GM21576 (cell line): ENCODE measurements around the gene BABAM2.
"Not testable (repeated sequence)": the region's sequence is repeated elsewhere in the genome, so short reads cannot be mapped to it uniquely, and the experiment has no call there.

Source experiments
- ATAC-seq: cut with Tn5 transposase; IDR thresholded peaks from one replicate; pipeline ENCODE4 v1.9.1; 2021; ENCODE audit warnings: mild to moderate bottlenecking, moderate library complexity; ENCODE audit not compliant: unreplicated experiment

Gene BABAM2

DNA sequence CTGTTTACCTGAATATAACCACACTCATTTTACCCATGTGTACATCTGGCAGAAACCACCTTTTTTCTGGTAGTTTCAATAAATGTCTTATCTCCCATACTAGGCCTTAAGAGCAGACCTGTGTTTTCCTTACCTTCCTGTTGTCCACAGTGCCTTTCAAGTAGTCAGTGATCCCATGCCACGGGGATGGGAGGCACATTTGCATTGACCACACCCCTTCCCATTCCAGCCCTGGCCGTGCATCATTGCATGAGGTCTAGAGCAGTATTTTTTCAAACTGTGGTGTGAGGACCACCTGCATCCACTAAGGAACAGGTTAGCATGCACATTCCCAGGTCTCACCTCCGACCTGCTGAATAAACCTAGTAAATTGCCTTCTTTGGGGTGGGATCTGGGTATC is 337.0 kb downstream of the BABAM2 start:
- ATAC-seq, result no peak

DNA sequence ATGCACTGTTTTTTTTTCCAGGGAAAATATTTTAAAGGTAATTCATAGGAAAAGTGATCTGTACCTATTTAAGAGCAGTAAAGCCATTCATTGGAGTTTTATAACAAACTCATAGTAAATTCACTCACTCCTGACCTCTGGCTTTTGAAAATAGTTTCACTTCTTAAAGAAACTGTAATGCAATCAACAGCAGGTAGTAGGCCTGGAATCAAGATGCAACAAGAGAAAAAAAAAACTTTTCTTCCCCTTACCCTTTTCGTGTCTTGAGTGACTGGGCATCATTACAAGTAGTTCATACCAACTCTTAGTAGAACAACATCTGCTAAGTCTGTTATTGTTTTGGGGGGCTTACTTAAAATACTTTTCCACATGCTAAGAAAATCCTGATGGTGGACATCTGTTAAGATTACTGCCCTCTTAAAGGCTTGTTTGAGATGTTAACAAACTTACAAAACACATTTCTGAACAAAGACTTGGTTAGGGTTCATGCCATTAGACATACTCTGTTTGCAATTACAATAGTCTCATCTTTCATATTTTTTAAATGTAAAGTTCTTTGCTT is 338.0 kb downstream of the BABAM2 start:
- ATAC-seq, result no peak

DNA sequence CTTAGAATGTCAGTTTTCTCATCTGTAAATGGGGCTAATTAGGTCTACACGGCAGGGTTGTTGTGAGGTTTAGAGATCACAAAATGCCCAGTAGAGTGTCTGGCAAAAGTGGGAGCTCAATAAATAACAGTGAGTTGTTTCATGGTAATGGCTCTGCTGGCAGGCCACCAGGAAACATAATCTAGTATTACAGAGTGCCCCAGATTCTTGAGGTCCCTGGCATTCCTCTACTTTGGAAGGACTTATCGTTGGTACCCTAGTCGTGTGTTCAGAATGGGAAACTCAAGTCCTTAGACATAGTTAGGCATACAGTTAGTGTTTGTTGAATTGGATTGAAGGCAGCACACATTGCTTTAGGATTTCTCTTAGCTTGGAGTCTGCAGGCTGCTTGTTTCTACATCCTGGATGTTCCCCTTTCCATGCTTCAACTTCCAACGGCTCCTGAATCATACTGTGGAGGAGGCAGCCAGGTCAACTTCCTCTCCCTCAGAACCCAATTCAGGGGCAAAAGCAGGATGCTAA is 340.6 kb downstream of the BABAM2 start:
- no peak for ATAC-seq

DNA sequence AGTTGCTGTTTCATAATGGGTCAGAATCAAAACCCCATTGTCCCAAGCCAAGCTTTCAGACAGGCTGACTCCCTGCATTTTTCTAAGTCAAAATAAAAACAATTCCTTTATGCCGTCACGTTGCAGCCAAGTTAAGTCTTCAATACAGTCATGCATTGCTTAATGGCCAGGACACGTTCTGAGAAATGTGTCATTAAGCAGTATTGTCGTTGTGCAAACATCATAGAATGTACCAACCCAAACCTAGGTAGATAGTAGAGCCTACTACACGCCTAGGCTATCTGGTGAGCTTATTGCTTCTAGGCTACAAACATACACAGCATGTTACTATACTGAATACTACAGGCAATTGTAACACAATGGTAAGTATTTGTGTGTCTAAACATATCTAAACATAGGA is 341.8 kb downstream of the BABAM2 start:
- no peak for ATAC-seq

DNA sequence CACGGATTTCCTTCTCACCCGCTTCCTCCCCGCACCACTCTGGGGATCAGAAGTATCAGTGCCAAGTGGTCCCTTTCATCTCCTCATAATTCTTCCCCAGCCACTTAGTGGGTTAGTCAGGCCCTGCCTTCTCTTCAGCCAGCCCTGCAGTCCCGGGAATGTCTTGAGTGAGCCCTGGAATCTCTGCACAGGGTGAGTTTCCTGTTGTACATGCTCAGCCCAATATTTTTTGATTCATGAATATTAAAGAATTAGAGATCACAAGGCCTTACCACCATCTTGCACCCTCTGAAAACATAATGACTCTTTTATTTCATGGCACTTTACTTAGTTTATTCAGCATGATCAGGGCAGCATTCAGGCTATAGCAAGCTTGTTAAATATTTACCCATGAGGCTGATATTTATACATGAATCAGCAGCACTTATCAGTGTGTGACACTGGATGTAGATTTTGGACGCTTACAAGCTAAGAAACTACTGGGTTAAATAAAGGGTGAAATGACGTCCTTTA is 342.7 kb downstream of the BABAM2 start:
- no peak for ATAC-seq

DNA sequence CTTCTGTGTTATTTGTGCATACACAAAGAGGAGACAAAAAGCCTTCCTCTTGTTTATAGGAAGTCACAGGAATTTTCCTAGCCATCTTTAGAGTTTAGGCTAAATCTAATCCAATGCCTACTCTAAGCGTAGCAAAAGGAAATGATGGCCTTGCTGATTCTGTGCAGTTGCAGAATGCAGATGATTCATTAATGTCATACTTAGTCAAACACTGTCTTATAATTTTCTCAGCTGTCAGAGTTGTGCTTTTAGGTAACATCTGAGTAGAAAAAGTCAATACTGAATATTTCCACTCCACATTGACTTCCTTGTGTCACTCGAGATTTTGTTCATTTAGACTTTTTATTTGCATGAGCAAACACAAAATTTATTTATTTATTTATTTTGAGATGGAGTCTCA is 344.3 kb downstream of the BABAM2 start:
- no peak for ATAC-seq

DNA sequence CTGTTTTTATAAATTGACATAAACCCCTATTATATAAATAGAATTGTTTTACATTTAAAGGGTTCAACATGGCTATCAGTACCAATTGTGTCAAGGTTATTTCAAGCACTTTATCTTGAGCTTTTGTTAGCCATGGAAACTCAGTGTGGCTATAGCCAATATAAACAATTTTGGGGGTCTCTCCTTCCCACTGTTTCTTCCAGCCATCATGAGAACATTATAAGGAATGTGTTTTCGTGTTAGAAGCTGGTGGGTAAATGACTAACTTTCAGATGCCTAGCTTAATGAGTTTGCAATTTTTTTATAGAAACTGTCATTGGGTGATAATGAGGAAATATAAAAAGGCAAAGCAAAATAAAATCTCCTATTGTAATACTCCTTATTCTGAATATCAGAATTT is 348.7 kb downstream of the BABAM2 start:
- no peak for ATAC-seq

DNA sequence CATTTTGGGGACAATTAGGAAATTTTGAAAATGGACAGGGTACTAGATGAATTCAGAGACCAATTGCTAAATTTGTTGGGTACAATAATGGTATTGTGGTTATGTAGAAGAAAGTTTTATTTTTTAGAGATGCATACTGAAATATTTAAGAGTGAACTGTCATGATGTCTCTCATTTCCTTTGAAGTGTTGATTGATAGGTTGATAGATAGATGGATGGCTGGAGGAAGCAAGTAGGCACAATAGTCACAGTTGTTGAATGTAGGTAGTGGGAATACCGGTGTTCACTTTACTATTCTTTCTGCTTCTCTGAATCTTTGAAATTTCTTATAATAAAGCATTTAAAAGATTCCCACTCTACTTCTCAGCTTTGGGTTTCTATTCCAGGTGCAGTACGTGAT is 350.4 kb downstream of the BABAM2 start:
- no peak for ATAC-seq

DNA sequence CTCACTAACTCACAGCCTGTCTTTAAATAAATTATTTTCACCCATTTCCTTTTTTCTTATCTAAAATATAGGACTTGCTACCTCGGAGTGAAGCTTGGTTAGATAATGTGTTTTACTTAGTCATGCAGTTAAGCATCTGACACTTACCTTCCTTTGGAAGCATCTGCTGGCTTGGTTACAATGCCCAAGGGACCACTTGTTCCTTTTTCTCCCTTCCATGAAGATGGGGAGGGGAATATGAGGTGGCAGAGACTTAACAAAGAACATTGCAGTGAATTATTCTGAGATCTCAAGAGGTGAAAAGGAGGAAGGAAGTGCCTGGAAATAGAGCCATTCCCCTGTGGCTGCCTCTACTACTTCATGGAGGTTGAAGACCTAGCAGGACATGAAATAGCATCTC is 356.8 kb downstream of the BABAM2 start:
- ATAC-seq, result no peak

DNA sequence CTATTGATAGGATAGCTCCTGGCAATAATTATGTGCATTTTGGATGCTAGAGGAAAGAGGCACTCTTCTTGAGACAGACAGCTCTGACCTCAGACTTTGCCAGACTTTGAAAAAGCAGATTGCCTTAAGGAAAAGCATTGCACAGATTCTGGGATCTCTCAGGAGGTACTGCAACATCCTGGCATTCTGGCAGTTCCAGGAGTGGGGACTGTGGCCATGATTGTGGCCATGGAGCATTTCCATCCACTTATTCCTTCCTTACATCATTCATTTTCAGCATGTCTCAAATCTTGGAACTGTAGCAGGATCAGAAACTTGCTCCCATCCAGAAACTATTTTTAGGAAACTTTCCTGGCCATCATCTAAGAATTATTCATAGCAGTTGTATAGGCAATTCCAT is 357.2 kb downstream of the BABAM2 start:
- ATAC-seq, result no peak

DNA sequence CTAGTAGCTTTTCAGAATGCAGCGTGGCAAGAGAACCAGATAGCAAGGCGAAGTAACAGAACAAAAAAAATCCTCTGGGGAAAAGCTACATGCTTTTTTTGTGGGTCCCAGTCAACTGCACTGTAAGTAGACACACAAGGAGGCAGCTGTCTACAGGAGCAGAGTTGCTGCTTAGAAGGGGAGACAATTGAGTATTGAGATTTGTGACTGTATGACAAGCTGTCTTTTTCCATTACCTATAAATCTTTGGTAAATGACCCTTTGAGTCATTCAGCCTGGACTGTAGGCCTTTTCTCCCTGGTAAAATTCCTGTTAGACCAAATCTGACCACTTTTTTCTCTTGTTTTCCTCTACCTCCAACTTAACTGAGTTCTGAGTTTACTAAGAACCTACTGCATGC is 358.0 kb downstream of the BABAM2 start:
- ATAC-seq, result no peak

DNA sequence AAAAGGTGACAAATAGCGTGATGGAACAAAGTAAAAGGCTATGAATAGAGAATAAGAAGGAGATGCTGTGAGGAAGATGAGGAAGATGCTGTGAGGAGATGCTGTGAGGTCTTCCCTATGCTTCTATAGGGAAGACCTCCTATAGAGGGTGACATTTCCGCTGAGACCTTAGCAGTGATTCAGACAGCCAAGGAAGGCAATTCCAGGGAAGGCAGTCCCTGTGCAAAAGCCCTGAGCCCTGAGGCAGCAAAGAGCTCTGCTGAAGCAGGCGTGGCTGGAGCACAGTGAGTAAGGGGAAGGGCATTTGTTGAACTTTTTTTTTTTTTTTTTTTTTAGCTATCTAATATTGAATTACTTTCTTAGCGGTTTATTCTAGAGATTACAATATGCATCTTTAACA is 359.5 kb downstream of the BABAM2 start:
- ATAC-seq, result no peak

DNA sequence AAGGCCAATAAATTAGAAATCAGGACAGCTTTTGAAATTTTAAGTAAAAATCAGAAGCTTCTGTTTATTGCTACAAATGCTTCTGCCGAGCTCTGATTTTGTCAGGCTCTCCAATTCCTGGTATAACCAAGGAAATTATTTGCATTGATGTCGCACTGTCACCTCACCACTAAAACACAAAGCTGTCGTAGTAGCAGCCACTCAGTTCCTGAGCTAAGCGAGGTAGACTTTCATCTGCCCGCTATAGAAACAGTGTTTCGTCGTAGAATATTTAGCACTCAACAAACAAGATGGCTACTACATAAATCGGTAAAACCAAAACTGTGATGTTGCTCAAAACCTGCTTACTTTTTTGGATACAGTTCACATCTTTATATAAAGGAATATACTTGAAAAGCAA is 360.8 kb downstream of the BABAM2 start:
- no peak for ATAC-seq

DNA sequence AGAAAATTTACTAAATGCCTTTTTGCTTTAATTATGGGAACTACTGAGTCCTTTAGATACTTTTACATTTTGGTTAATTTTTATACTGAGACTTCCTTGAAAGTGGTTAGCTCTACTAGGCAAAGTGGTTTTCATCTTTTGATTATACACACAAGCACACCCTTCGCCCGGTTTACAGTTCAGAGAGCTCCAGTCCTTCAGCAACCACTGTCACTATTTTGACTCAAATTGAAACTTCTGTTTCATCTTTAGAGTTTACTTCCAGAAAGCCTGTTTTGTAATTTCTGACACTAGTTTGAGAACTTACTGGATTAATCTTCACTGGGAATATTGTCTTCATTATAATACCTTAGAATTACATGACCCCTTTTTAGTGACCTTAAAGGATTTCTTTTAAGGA is 361.8 kb downstream of the BABAM2 start:
- peak; percentile 83 for ATAC-seq

DNA sequence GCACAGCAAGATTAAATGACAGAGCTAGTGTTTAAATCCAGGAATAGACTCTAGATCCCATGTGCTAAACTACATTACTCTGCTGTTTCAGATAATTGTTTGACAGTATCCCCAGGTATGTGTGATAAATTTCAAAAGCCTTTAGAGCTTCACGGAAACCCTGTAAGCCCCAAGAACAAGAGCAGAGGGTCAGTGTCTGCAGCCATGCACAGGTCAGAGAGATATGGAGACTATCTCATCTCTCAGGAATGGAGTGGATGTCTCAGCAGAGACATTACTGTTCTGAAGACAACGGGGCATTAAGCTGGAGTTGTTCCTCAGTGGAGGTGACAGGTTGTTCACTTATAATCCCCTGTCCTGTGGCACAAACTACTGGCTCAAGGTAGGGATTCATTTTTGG is 363.0 kb downstream of the BABAM2 start:
- no peak for ATAC-seq

DNA sequence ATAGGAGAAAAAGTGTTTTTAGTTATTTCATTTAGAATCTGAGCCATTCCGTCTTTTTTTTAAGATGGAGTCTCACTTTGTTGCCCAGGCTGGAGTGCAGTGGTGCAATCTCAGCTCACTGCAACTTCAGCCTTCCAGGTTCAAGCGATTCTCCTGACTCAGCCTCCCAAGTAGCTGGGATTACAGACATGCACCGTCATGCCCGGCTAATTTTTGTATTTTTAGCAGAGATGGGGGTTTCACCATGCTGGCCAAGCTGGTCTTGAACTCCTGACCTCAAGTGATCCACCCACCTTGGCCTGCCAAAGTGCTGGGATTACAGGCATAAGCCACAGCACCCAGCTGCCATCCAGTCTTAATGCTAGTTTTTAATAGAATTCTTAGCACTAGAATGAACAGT is 364.7 kb downstream of the BABAM2 start:
- ATAC-seq, result not testable (repeated sequence)

DNA sequence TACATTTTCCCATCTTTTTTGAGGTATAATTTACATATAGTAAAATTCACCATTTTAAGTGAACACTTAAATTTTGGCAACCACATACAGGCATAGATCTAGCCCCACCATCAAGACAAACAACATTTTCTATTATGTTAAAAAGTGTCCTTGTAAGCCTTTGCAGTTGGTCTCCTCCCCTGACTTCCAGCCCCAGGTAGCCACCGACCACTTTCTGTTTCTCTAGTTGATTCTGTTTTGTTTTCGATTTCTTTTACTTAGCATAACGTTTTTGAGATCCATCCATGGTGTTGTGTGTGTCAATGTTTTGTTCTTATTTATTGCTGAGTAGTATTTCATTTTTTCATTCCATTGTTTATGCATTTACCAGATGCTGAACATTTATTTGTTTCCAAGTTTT is 366.7 kb downstream of the BABAM2 start:
- ATAC-seq, result no peak

DNA sequence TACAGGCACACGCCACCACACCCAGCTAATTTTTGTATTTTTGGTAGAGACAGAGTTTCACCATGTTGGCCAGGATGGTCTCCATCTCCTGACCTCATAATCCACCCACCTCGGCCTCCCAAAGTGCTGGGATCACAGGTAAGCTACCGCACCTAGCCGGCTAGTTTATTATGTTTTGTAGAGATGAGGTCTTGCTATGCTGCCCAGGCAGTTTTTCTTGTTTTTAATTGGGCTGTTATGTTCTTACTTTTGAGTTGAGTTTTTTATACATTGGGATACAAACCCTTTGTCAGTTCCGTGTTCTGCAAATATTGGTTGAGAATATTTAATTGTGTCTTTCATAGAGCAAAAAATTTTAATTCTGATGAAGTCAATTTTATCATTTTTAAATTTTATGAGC is 368.7 kb downstream of the BABAM2 start:
- not testable (repeated sequence) for ATAC-seq

DNA sequence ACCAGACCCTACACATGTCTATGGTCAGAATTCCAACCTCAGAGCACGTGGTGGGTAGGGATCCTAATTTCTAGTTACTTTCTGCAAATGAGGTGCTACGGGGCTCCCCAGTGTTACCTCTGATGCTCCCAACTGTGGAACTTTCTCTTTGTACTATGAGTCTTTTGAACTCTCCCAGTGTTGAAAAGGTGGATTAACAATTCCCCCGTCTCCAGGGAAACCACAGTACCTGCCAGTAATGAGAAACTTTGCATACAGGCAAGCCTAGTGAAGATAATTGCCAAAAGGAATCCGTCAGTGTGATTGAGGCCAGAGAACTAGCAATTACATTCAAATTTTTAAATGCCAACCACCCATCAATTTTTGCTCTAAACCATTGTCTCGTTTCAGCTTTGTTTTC is 373.2 kb downstream of the BABAM2 start:
- no peak for ATAC-seq

DNA sequence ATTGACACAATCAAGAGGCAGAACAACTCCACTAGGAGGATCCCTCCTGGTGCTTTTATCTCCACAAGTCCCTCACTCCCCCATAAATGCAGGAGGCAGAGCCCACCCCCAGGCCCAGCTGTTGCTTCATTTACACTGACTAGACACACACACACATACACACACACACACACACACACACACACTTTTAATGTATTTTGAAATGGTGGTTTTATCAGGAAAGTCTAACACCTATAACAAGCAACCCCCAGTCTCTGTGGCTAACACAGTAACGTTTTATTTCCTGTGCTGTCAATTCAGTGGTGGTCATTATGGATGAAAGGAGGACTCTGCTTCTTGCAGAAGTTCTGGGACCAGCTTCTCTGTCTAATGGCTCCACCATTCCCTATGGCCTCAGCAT is 376.8 kb downstream of the BABAM2 start:
- no peak for ATAC-seq

DNA sequence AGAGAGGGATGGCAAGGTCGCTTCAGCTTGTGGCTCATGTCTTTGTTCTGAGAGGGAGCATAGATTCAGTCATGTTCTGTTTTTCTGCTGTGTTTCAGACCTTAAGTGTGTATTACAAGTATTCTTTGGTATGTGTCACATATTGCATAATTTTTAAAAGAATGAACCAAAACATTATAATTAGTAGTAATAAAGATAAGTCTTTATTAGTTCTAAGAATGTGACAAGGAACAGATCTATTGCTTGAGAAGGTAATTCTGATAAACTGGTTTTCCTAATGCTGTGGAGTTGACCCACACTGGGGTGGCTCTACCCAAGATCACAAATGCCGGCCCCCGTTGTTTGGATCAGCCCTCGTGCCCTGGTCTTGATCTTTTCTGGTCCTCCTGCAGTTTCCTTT is 377.9 kb downstream of the BABAM2 start:
- no peak for ATAC-seq

DNA sequence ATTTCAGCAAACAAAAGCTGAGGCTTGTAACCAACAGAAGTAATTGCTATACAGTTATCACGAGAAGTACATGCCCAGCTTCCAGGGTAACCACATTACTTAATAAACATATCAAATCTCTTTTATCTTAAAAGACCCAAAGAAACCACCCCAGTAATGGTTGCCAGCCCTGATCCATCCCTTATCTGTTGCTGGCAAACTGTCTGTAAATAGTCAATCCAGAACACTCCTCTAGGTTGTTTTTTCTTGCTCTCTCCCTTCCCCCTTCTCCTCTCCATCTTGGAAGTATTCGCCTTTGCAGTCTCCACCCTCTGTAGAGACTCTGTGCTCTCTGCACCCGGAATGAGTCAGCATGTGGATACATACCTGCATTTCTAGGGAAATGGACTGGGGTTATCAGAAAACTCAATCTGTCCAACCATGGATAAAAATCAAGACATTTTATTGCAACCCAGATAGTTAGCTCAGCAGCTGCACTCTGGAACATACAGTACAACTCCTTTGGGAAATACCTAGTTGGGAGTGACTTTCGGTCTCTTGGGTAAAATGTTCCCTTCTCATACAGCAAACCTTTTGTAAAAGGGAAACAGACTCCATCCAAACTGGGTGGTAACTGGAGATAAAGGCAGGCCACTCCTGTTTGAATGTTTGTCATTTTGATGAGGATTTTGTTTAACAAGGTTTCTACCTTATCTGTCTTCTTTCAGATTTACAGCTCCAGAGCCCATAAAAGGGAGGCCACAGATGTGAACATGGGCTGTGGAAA is 378.7 kb downstream of the BABAM2 start:
- no peak for ATAC-seq
